ENCODE measurements around the gene SFXN4.

DNA sequence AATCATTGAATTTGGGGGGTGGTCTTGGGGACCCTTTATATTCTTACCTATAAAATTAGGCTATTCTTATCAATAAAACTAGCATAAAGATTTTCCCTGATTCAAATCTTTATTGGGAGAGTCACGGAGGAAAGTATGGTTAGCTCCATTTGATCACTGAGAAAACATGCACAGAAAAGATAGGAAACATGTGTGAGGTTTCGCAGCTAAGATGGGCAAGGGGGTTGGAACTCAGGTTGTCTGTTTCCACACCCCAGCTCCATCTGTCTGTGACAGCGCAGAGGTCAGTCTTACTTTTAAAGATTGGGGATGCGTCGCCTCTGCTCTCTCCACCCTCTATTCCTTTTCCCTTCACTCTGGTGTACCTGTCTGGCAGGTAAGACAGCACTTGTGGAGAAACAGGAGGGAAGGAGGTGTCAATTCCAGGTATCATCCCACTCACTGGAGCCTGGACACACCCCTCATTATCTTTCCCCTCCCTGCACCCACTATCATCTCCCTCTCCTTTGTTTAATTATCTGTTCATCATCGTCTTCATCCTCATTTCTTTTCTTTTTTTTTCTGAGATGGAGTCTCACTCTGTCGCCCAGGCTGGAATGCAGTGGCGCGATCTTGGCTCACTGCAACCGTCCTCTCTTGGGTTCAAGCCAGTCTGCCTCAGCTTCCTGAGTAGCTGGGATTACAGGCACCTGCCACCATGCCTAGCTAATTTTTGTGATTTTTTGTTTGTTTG lies 64.0 kb downstream of the SFXN4 start:
- TF ChIP-seq, protein P1, sequence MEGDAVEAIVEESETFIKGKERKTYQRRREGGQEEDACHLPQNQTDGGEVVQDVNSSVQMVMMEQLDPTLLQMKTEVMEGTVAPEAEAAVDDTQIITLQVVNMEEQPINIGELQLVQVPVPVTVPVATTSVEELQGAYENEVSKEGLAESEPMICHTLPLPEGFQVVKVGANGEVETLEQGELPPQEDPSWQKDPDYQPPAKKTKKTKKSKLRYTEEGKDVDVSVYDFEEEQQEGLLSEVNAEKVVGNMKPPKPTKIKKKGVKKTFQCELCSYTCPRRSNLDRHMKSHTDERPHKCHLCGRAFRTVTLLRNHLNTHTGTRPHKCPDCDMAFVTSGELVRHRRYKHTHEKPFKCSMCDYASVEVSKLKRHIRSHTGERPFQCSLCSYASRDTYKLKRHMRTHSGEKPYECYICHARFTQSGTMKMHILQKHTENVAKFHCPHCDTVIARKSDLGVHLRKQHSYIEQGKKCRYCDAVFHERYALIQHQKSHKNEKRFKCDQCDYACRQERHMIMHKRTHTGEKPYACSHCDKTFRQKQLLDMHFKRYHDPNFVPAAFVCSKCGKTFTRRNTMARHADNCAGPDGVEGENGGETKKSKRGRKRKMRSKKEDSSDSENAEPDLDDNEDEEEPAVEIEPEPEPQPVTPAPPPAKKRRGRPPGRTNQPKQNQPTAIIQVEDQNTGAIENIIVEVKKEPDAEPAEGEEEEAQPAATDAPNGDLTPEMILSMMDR (IDR thresholded peaks at IDR 0.05; ENCODE audit: low read depth, low read length): no peak
- TF ChIP-seq POLR2A (IDR thresholded peaks at IDR 0.05; ENCODE audit: extremely low read depth, insufficient read length) (no peak), MYC (IDR thresholded peaks at IDR 0.05; ENCODE audit: low read depth, low read length) (no peak)
- TF ChIP-seq, protein P2, sequence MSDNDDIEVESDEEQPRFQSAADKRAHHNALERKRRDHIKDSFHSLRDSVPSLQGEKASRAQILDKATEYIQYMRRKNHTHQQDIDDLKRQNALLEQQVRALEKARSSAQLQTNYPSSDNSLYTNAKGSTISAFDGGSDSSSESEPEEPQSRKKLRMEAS (IDR thresholded peaks at IDR 0.05; ENCODE audit: low read depth, low read length): no peak
